WTC11 (cell line): ENCODE data around the gene LYSMD1.

Experiments
- EMX1 ChIP-seq: fragments of 250-450 bp; sonication (Bioruptor Pico); IDR thresholded peaks from 2 replicates; pipeline ENCODE4 v1.8.0; 2021; ENCODE audit warnings: mild to moderate bottlenecking
- TF ChIP-seq, protein P1 (sequence below): sonication (generic); formaldehyde crosslinking; IDR thresholded peaks from 2 replicates; pipeline ENCODE4 v1.8.1; 2023; ENCODE audit warnings: mild to moderate bottlenecking, missing genetic modification reagents
- TF ChIP-seq, protein P2 (sequence below): fragments of 200-600 bp; IDR thresholded peaks from 2 replicates; pipeline ENCODE4 v1.8.0; 2022; ENCODE audit warnings: antibody characterized with exemption
- TF ChIP-seq, protein P3 (sequence below): sonication (generic); formaldehyde crosslinking; IDR thresholded peaks from 2 replicates; pipeline ENCODE4 v1.8.1; 2023; ENCODE audit warnings: mild to moderate bottlenecking, missing genetic modification reagents, moderate library complexity
- TF ChIP-seq, protein P4 (sequence below): sonication (generic); formaldehyde crosslinking; IDR thresholded peaks from 2 replicates; pipeline ENCODE4 v1.8.1; 2022; ENCODE audit warnings: low read depth, missing genetic modification reagents, borderline replicate concordance

DNA sequence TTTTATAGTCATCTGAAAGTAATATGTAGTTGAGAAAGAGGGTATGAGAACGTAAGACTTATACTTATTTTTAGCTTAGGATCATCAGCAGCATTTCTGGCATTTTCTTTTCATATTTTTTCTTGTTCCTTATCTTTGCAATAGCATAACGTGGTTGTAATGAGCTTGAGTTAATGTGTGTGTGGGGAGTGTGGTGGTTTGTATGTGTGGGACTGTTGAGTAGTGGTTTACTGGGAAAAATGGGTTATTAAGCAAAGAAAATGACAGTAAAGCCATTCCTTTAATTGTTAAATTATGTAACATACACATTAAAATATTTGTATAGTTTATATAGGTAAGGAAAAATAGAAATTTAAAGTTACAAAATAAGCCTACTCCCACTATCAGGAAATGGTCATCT is 47.9 kb upstream of the LYSMD1 start:
- no peak for TF ChIP-seq EMX1 (CRISPR knock-in tag)
- TF ChIP-seq, protein P1, sequence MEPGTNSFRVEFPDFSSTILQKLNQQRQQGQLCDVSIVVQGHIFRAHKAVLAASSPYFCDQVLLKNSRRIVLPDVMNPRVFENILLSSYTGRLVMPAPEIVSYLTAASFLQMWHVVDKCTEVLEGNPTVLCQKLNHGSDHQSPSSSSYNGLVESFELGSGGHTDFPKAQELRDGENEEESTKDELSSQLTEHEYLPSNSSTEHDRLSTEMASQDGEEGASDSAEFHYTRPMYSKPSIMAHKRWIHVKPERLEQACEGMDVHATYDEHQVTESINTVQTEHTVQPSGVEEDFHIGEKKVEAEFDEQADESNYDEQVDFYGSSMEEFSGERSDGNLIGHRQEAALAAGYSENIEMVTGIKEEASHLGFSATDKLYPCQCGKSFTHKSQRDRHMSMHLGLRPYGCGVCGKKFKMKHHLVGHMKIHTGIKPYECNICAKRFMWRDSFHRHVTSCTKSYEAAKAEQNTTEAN (CRISPR knock-in tag): no peak
- TF ChIP-seq, protein P2, sequence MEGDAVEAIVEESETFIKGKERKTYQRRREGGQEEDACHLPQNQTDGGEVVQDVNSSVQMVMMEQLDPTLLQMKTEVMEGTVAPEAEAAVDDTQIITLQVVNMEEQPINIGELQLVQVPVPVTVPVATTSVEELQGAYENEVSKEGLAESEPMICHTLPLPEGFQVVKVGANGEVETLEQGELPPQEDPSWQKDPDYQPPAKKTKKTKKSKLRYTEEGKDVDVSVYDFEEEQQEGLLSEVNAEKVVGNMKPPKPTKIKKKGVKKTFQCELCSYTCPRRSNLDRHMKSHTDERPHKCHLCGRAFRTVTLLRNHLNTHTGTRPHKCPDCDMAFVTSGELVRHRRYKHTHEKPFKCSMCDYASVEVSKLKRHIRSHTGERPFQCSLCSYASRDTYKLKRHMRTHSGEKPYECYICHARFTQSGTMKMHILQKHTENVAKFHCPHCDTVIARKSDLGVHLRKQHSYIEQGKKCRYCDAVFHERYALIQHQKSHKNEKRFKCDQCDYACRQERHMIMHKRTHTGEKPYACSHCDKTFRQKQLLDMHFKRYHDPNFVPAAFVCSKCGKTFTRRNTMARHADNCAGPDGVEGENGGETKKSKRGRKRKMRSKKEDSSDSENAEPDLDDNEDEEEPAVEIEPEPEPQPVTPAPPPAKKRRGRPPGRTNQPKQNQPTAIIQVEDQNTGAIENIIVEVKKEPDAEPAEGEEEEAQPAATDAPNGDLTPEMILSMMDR: no peak
- TF ChIP-seq, protein P3, sequence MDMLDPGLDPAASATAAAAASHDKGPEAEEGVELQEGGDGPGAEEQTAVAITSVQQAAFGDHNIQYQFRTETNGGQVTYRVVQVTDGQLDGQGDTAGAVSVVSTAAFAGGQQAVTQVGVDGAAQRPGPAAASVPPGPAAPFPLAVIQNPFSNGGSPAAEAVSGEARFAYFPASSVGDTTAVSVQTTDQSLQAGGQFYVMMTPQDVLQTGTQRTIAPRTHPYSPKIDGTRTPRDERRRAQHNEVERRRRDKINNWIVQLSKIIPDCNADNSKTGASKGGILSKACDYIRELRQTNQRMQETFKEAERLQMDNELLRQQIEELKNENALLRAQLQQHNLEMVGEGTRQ: no peak
- TF ChIP-seq, protein P4, sequence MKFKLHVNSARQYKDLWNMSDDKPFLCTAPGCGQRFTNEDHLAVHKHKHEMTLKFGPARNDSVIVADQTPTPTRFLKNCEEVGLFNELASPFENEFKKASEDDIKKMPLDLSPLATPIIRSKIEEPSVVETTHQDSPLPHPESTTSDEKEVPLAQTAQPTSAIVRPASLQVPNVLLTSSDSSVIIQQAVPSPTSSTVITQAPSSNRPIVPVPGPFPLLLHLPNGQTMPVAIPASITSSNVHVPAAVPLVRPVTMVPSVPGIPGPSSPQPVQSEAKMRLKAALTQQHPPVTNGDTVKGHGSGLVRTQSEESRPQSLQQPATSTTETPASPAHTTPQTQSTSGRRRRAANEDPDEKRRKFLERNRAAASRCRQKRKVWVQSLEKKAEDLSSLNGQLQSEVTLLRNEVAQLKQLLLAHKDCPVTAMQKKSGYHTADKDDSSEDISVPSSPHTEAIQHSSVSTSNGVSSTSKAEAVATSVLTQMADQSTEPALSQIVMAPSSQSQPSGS (CRISPR knock-in tag): no peak
